Measurements from ENCODE around the gene C1QTNF5. TPM values are rescaled to one million over a fixed set of nuclear protein-coding genes. Genes with fewer than 3 reads are reported as not detected.
A peak's percentile ranks its signal among the peaks of the same experiment; 100 is the strongest.

Gene C1QTNF5
- total RNA-seq, 1 donor from 2014 or later = 0.90 TPM

DNA sequence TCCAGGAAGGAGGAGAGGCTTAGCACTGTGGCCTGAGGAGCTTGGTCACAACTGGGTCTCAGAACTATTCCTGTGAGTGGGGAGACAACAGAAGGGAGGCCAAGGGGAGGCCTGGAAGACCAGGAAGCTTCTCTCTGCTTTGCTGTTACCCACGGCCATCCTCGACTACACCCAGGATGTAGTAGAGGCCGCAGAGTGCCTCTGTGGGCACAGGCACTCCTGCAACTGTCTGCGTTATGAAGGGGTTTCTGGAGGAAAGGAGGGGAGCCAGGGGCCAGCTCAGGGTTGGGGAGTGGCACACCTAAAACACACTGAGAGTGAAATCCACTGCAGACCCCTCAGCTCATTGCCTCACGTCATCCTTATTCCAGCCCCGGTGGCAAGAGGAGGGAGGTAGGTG is 9.6 kb upstream of the C1QTNF5 start:
- no peak overlapping the region for H2AFZ ChIP-seq (replicated peaks)
- H4K20me1 ChIP-seq (ENCODE audit: low read depth) = no peaks in the 10 kb centered on the region
- peak overlapping the region; percentile 3 for H3K27ac ChIP-seq
- H3F3A ChIP-seq (ENCODE audit: low read depth) = peaks cover 12% of the 10 kb centered on the region
- no peak overlapping the region for H3K9ac ChIP-seq
- H3K4me3 ChIP-seq = no peak overlapping the region
- Mint-ChIP-seq H3K27ac (peak overlapping the region; percentile 55), H3K27me3 (ENCODE audit: insufficient read depth, low read depth) (peaks cover 15% of the 10 kb centered on the region), H3K9me3 (peaks cover 3% of the 10 kb centered on the region), H3K36me3 (no peaks in the 10 kb centered on the region), H3K4me3 (no peak overlapping the region), H3K4me1 (peaks cover 55% of the 10 kb centered on the region)
- no peaks in the 10 kb centered on the region for H3K27me3 ChIP-seq
- TF ChIP-seq EZH2phosphoT487 (IDR thresholded peaks at IDR 0.05) (no peak), EZH2 (IDR thresholded peaks at IDR 0.05) (no peak)
- TF ChIP-seq, protein P1, sequence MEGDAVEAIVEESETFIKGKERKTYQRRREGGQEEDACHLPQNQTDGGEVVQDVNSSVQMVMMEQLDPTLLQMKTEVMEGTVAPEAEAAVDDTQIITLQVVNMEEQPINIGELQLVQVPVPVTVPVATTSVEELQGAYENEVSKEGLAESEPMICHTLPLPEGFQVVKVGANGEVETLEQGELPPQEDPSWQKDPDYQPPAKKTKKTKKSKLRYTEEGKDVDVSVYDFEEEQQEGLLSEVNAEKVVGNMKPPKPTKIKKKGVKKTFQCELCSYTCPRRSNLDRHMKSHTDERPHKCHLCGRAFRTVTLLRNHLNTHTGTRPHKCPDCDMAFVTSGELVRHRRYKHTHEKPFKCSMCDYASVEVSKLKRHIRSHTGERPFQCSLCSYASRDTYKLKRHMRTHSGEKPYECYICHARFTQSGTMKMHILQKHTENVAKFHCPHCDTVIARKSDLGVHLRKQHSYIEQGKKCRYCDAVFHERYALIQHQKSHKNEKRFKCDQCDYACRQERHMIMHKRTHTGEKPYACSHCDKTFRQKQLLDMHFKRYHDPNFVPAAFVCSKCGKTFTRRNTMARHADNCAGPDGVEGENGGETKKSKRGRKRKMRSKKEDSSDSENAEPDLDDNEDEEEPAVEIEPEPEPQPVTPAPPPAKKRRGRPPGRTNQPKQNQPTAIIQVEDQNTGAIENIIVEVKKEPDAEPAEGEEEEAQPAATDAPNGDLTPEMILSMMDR (IDR thresholded peaks at IDR 0.05) = no peak
- H3K36me3 ChIP-seq = no peaks in the 10 kb centered on the region
- no peaks in the 10 kb centered on the region for H3K79me2 ChIP-seq (ENCODE audit: low read depth)
- H3K4me1 ChIP-seq = peaks cover 15% of the 10 kb centered on the region
- DNase-seq (ENCODE audit: low spot score) = no peak
- peak overlapping the region; percentile 23 for H3K4me2 ChIP-seq
- no peaks in the 10 kb centered on the region for H3K9me3 ChIP-seq (ENCODE audit: low read depth)

DNA sequence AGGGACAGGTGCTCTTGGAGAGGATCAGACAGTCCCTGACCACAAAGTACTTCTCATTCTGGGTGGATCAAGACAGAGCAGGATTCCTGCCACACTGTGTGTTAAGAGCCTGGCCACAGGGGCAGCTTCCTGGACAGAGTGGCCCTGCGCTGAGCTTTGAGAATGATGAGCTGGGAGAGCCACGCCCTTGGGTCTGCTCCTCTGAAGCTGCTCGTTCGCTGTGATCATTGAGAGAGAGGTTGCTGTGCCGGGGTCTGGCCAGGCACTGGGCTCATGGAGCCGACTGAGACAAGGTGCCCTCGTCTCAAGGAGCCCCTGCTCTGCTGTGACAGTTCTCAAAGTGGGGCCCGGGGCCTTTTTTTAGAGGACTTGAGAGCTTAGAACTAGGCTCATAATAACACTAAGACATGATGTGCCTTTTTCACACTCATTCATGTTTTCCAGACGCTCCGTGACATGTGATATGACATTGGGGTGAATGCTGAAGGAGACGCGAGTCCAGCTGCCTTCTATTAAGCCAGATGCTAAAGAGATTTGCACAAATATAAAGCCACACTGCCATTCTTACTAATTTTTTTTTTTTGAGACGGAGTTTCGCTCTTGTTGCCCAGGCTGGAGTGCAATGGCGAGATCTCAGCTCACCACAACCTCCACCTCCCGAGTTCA is 7.4 kb upstream of the C1QTNF5 start:
- H3K27me3 ChIP-seq = peaks cover 6% of the 10 kb centered on the region
- H3K27ac ChIP-seq = no peak overlapping the region
- H3K4me2 ChIP-seq = no peak overlapping the region
- no peaks in the 10 kb centered on the region for H3K9me3 ChIP-seq (ENCODE audit: low read depth)
- no peak overlapping the region for H3K9ac ChIP-seq
- no peaks in the 10 kb centered on the region for H3K36me3 Mint-ChIP-seq
- H3K27ac Mint-ChIP-seq = no peak overlapping the region
- no peaks in the 10 kb centered on the region for H3K36me3 ChIP-seq
- no peaks in the 10 kb centered on the region for H3K79me2 ChIP-seq (ENCODE audit: low read depth)
- no peak overlapping the region for H3K4me3 Mint-ChIP-seq
- H2AFZ ChIP-seq (replicated peaks) = no peak overlapping the region
- peaks cover 40% of the 10 kb centered on the region for H3K4me1 Mint-ChIP-seq
- no peak overlapping the region for H3K4me3 ChIP-seq
- DNase-seq (ENCODE audit: low spot score) = no peak
- H4K20me1 ChIP-seq (ENCODE audit: low read depth) = no peaks in the 10 kb centered on the region
- TF ChIP-seq EZH2 (IDR thresholded peaks at IDR 0.05) (no peak), EZH2phosphoT487 (IDR thresholded peaks at IDR 0.05) (no peak)
- TF ChIP-seq, protein P1 (IDR thresholded peaks at IDR 0.05) = no peak
- H3K27me3 Mint-ChIP-seq (ENCODE audit: insufficient read depth, low read depth) = peaks cover 17% of the 10 kb centered on the region
- peaks cover 13% of the 10 kb centered on the region for H3K4me1 ChIP-seq
- H3K9me3 Mint-ChIP-seq = peaks cover 3% of the 10 kb centered on the region
- H3F3A ChIP-seq (ENCODE audit: low read depth) = peaks cover 12% of the 10 kb centered on the region

DNA sequence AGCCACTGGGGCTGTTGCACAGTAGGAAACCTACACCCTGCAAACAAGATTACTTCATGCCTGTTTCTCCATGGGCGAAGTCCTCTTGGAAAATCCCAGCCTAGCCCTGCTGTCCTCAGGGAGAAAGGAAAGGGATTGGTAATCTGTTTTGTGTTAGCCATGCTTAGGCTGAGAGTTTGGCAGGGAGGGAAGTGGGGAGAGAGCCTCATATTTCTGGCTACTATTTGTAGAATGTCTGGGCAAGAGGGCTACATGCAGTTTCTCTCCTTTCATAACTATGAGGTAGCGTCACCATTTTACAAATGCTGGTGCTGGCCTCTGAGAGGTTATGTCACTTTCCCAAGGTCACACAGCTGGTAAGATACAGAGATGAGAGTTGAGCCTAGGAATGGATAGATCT is 6.6 kb upstream of the C1QTNF5 start:
- Histone ChIP-seq H3K36me3 (no peaks in the 10 kb centered on the region), H3K27me3 (peaks cover 14% of the 10 kb centered on the region), H3K27ac (no peak overlapping the region), H4K20me1 (ENCODE audit: low read depth) (no peaks in the 10 kb centered on the region), H3K9ac (no peak overlapping the region), H2AFZ (replicated peaks) (no peak overlapping the region), H3K9me3 (ENCODE audit: low read depth) (no peaks in the 10 kb centered on the region), H3F3A (ENCODE audit: low read depth) (peaks cover 12% of the 10 kb centered on the region), H3K4me2 (no peak overlapping the region), H3K4me3 (no peak overlapping the region), H3K4me1 (peaks cover 13% of the 10 kb centered on the region), H3K79me2 (ENCODE audit: low read depth) (no peaks in the 10 kb centered on the region)
- Mint-ChIP-seq H3K27me3 (ENCODE audit: insufficient read depth, low read depth) (peaks cover 17% of the 10 kb centered on the region), H3K9me3 (peaks cover 3% of the 10 kb centered on the region), H3K27ac (peak overlapping the region; percentile 81), H3K4me1 (peaks cover 34% of the 10 kb centered on the region), H3K36me3 (no peaks in the 10 kb centered on the region), H3K4me3 (no peak overlapping the region)
- TF ChIP-seq EZH2phosphoT487 (IDR thresholded peaks at IDR 0.05) = no peak
- TF ChIP-seq, protein P1 (IDR thresholded peaks at IDR 0.05) = no peak
- no peak for TF ChIP-seq EZH2 (IDR thresholded peaks at IDR 0.05)
- DNase-seq (ENCODE audit: low spot score) = no peak
